NCI-H1436 (cell line): ENCODE results near the gene TNXB.
"Not testable (repeated sequence)": the region's sequence is repeated elsewhere in the genome, so short reads cannot be mapped to it uniquely, and the experiment has no call there.

Source experiments
- DNase-seq: peaks from one replicate; lab custom pipeline; 2025; lab: John Stamatoyannopoulos, UW

Gene TNXB

GRCh38 chr6:32039321-32040274 is 69.5 kb downstream of the TNXB start:
- DNase-seq = not testable (repeated sequence)

- not testable (repeated sequence) for DNase-seq
Measured at GRCh38 chr6:32038878-32039277, 70.3 kb downstream of the TNXB start.

GRCh38 chr6:32037598-32038524 is 71.3 kb downstream of the TNXB start, which contains the start of gene CYP21A2:
CYP21A2 (plus strand) TSS chr6:32038415; CDS start chr6:32038423, 8 bp downstream.
- not testable (repeated sequence) for DNase-seq

- DNase-seq = not testable (repeated sequence)
Measured at GRCh38 chr6:32037136-32037535, 72.0 kb downstream of the TNXB start.

- DNase-seq = not testable (repeated sequence)
Measured at GRCh38 chr6:32035283-32036013, 73.7 kb downstream of the TNXB start.

GRCh38 chr6:32029553-32029952 is 79.6 kb downstream of the TNXB start:
- not testable (repeated sequence) for DNase-seq

- DNase-seq = not testable (repeated sequence)
Measured at GRCh38 chr6:32028631-32029030, 80.5 kb downstream of the TNXB start.

GRCh38 chr6:32022100-32022499 is 87.0 kb downstream of the TNXB start:
- DNase-seq = not testable (repeated sequence)

- not testable (repeated sequence) for DNase-seq
Measured at GRCh38 chr6:32014547-32014946, 94.6 kb downstream of the TNXB start, which contains the start of gene C4B. C4B (plus strand) TSS chr6:32014795; CDS start chr6:32014846, 51 bp downstream.

GRCh38 chr6:32013738-32014137 is 95.4 kb downstream of the TNXB start:
- not testable (repeated sequence) for DNase-seq

GRCh38 chr6:32012941-32013617 is 96.1 kb downstream of the TNXB start:
- DNase-seq = not testable (repeated sequence)

- DNase-seq = not testable (repeated sequence)
Measured at GRCh38 chr6:32010856-32011530, 98.1 kb downstream of the TNXB start.

- not testable (repeated sequence) for DNase-seq
Measured at GRCh38 chr6:32009537-32009936, 99.6 kb downstream of the TNXB start.

- DNase-seq = not testable (repeated sequence)
Measured at GRCh38 chr6:32008616-32009015, 100.5 kb downstream of the TNXB start.

- DNase-seq = not testable (repeated sequence)
Measured at GRCh38 chr6:32008037-32008436, 101.1 kb downstream of the TNXB start.

GRCh38 chr6:32007086-32007485 is 102.1 kb downstream of the TNXB start:
- not testable (repeated sequence) for DNase-seq

GRCh38 chr6:32005991-32006529 is 103.1 kb downstream of the TNXB start:
- DNase-seq = not testable (repeated sequence)

- not testable (repeated sequence) for DNase-seq
Measured at GRCh38 chr6:32005538-32005880, 103.6 kb downstream of the TNXB start.

GRCh38 chr6:32004864-32005537 is 104.1 kb downstream of the TNXB start:
- DNase-seq = not testable (repeated sequence)
